ENCODE measurements around the gene KRTAP5-5. TPM values are rescaled to one million over a fixed set of nuclear protein-coding genes. Genes with fewer than 3 reads are reported as not detected.

The KRTAP5-5 gene
- total and polyA plus RNA-seq, 10 of the 15 experiments (the other 5 are each of a cell fraction or from before 2014, with no cell fraction given) = not detected

DNA sequence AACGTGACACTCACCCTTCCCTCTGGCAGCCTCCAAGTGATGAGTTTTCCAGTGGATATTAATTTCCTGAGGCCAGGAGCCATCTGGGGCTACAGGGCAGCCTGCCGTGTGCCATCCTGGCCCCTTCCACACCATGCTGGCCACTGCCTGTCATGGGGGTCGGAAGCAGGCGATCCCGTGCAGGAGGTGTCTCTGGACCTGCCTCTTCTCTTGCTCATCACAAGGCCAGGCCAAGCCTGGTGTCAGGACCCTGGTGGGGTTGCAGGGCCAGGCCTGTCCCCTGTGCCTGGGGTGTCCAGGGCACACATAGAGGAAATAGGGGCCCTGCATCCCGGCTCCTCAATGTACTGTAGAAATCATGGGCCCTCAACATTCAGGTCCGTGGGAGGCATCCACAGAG is 24.9 kb upstream of the KRTAP5-5 start:
- H3K27ac ChIP-seq (ENCODE audit: control insufficient read depth, insufficient read depth) = no peak overlapping the region
- TF ChIP-seq FOS (IDR thresholded peaks at IDR 0.05; ENCODE audit: borderline replicate concordance, extremely low read depth, insufficient read length) (no peak), SRF (IDR thresholded peaks at IDR 0.05; ENCODE audit: low read depth in 2 of 2, low read length in 2 of 2) (no peak), SUPT20H (IDR thresholded peaks at IDR 0.05; ENCODE audit: borderline replicate concordance, control insufficient read depth, low read depth, low read length) (no peak), SMAD5 (IDR thresholded peaks at IDR 0.05; ENCODE audit: low read depth) (no peak), NBN (IDR thresholded peaks at IDR 0.05) (no peak), SIX5 (IDR thresholded peaks at IDR 0.05; ENCODE audit: low read depth, low read length, severe bottlenecking) (no peak), CEBPB (IDR thresholded peaks at IDR 0.05; ENCODE audit: borderline replicate concordance in 1 of 2, low read depth in 2 of 2, low read length in 2 of 2) (no peak), NFYB (IDR thresholded peaks at IDR 0.05; ENCODE audit: insufficient read depth, low read depth, low read length) (no peak), FOXM1 (IDR thresholded peaks at IDR 0.05; ENCODE audit: low read depth, low read length) (no peak), YY1 (IDR thresholded peaks at IDR 0.05; ENCODE audit: low read depth, low read length) (no peak), ASH2L (IDR thresholded peaks at IDR 0.05; ENCODE audit: borderline replicate concordance, low read depth) (no peak), SREBF1 (IDR thresholded peaks at IDR 0.05; ENCODE audit: low read length) (no peak), TBL1XR1 (IDR thresholded peaks at IDR 0.05; ENCODE audit: low read depth, low read length) (no peak)
- TF ChIP-seq, protein P1, sequence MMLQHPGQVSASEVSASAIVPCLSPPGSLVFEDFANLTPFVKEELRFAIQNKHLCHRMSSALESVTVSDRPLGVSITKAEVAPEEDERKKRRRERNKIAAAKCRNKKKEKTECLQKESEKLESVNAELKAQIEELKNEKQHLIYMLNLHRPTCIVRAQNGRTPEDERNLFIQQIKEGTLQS (IDR thresholded peaks at IDR 0.05; ENCODE audit: borderline replicate concordance, extremely low read depth, low read depth, low read length) = no peak
- TF ChIP-seq, protein P2, sequence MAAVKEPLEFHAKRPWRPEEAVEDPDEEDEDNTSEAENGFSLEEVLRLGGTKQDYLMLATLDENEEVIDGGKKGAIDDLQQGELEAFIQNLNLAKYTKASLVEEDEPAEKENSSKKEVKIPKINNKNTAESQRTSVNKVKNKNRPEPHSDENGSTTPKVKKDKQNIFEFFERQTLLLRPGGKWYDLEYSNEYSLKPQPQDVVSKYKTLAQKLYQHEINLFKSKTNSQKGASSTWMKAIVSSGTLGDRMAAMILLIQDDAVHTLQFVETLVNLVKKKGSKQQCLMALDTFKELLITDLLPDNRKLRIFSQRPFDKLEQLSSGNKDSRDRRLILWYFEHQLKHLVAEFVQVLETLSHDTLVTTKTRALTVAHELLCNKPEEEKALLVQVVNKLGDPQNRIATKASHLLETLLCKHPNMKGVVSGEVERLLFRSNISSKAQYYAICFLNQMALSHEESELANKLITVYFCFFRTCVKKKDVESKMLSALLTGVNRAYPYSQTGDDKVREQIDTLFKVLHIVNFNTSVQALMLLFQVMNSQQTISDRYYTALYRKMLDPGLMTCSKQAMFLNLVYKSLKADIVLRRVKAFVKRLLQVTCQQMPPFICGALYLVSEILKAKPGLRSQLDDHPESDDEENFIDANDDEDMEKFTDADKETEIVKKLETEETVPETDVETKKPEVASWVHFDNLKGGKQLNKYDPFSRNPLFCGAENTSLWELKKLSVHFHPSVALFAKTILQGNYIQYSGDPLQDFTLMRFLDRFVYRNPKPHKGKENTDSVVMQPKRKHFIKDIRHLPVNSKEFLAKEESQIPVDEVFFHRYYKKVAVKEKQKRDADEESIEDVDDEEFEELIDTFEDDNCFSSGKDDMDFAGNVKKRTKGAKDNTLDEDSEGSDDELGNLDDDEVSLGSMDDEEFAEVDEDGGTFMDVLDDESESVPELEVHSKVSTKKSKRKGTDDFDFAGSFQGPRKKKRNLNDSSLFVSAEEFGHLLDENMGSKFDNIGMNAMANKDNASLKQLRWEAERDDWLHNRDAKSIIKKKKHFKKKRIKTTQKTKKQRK (IDR thresholded peaks at IDR 0.05; ENCODE audit: low read depth, low read length) = no peak
- TF ChIP-seq, protein P3, sequence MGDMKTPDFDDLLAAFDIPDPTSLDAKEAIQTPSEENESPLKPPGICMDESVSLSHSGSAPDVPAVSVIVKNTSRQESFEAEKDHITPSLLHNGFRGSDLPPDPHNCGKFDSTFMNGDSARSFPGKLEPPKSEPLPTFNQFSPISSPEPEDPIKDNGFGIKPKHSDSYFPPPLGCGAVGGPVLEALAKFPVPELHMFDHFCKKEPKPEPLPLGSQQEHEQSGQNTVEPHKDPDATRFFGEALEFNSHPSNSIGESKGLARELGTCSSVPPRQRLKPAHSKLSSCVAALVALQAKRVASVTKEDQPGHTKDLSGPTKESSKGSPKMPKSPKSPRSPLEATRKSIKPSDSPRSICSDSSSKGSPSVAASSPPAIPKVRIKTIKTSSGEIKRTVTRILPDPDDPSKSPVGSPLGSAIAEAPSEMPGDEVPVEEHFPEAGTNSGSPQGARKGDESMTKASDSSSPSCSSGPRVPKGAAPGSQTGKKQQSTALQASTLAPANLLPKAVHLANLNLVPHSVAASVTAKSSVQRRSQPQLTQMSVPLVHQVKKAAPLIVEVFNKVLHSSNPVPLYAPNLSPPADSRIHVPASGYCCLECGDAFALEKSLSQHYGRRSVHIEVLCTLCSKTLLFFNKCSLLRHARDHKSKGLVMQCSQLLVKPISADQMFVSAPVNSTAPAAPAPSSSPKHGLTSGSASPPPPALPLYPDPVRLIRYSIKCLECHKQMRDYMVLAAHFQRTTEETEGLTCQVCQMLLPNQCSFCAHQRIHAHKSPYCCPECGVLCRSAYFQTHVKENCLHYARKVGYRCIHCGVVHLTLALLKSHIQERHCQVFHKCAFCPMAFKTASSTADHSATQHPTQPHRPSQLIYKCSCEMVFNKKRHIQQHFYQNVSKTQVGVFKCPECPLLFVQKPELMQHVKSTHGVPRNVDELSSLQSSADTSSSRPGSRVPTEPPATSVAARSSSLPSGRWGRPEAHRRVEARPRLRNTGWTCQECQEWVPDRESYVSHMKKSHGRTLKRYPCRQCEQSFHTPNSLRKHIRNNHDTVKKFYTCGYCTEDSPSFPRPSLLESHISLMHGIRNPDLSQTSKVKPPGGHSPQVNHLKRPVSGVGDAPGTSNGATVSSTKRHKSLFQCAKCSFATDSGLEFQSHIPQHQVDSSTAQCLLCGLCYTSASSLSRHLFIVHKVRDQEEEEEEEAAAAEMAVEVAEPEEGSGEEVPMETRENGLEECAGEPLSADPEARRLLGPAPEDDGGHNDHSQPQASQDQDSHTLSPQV (IDR thresholded peaks at IDR 0.05) = no peak
- POLR2A ChIA-PET = no interaction called here
- no peak for DNase-seq (ENCODE audit: low read depth, low spot score)
- no peaks in the 10 kb centered on the region for H3K36me3 ChIP-seq (ENCODE audit: control insufficient read depth in 2 of 2, insufficient read depth in 2 of 2, low read length in 1 of 2)
- BruUV-seq (replicated peaks) = no TSS peak
- H3K4me3 ChIP-seq = no peak overlapping the region
- no peak overlapping the region for H3K4me2 ChIP-seq (ENCODE audit: control insufficient read depth, insufficient read depth)
- RAD21 ChIA-PET (ENCODE audit: unreplicated experiment) = no interaction called here
- CTCF ChIA-PET = interaction anchor here (1.0 to 1.5 kb wide), 2 partner anchors 10 to 30 kb away, joined by 3 to 4 read pairs; no protein-coding TSS in a partner anchor
- H3K4me1 ChIP-seq (ENCODE audit: control insufficient read depth, insufficient read depth, low read length) = peaks cover 5% of the 10 kb centered on the region
- H3K27me3 ChIP-seq (replicated peaks in 1 of 2; ENCODE audit: control insufficient read depth in 2 of 2, insufficient read depth in 2 of 2, low read length in 1 of 2) = peaks cover 0 to 1% of the 10 kb centered on the region in 2 experiments; a peak in 2 of 4 replicates
- no peaks in the 10 kb centered on the region; the same call in 2 of the 3 replicates for H3K9me3 ChIP-seq (replicated peaks; ENCODE audit: control insufficient read depth, insufficient read depth, low read length)
- H4K20me1 ChIP-seq (ENCODE audit: control insufficient read depth, insufficient read depth) = no peaks in the 10 kb centered on the region
- in situ Hi-C loops (cut with MboI) = no loop called here
- ATAC-seq = no peak
- no peak for FAIRE-seq
- no peaks in the 10 kb centered on the region for H3K79me2 ChIP-seq (ENCODE audit: control insufficient read depth, insufficient read depth, low read length)
- 75% methylated on average over 7 of the region's 7 CpGs for WGBS (ENCODE audit: insufficient coverage, insufficient replicate concordance, low lambda C conversion rate, missing lambda C conversion rate)
- SMC1A ChIA-PET (ENCODE audit: uncharacterized antibody, unreplicated experiment) = no interaction called here
- H3K9ac ChIP-seq (ENCODE audit: control insufficient read depth, insufficient read depth, low read length) = no peak overlapping the region
- intact Hi-C loops (cut with micrococcal nuclease; ENCODE audit: unreplicated experiment) = no loop called here
- H2AFZ ChIP-seq (ENCODE audit: control insufficient read depth, low read depth, low read length) = no peak overlapping the region
